HG03432 (cell line): Measurements from ENCODE around the gene ZNF333.
"Not testable (repeated sequence)": the region's sequence is repeated elsewhere in the genome, so short reads cannot be mapped to it uniquely, and the experiment has no call there.

Source experiments
- ATAC-seq: cut with Tn5 transposase; IDR thresholded peaks from one replicate; pipeline ENCODE4 v1.9.1; 2021; ENCODE audit warnings: mild to moderate bottlenecking, moderate library complexity; ENCODE audit not compliant: unreplicated experiment

Gene ZNF333

DNA sequence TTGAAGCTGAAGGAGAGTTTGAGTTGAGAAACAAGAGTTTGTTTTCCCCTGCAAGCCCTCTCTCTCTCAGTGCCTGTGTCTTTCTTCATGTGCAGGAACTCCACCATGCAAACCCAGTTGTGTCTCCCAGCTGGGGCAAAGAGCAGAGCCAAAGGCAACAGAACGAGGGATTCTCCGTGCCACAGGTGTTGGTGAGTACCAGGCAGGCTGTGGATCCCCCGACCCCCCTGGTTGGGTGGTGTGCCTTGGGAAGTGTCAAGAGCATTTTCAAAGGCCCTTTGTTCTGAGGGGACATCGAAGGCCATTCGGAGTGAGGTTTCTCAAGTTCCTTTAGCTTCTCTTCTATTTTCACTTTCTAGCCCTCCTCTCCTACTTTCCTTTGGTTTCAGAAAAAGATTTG, 5.6 kb downstream of the ZNF333 start:
- ATAC-seq: no peak

DNA sequence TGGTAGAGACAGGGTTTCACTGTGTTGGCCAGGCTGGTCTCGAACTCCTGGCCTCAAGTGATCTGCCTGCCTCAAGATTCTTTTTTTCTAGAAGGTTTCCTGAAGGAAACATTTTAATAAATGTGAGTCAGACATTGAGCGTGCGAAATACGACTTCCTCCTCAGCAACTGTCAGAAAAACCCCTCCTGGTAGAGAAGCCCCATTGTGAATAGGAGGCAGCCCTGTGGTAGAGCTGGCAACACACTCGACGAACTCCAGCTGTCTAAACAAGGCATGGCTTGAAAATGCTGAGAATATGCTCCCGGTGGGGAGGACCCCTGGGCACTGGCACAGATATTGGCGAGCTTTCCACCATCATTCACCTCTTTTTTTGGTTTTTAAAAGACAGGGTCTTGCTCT, 9.8 kb downstream of the ZNF333 start:
- ATAC-seq: no peak

DNA sequence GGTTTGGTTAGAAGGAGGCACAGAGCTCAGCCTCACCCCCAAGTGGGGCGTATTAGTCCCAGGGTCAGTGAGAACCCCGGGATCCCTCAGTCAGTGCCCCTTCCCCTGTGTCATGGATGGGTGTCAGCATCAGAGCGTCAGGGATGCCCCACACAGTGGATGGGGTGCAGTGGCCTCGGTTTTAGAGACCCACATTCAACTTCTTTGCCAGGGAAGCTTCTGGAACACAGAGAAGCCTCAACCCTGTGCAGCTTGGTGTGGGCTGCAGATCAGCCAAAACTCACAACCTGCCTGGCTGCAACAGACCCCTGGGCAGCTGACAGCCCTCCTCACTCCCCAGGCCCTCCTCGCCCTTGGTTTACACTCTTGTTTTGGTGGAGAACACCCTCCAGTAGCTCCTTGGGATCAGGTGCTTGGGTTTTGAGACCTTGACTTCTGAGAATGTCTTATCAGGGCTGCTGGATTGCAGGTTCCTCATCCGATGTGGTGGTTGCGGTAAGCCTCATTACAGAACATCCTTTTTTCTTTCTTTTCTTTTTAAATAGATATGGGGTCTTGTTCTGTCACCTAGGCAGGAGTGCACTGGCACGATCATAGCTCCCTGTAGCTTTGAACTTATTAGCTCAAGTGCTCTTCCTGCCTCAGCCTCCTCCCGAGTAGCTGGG, 11.0 kb downstream of the ZNF333 start:
- no peak for ATAC-seq

DNA sequence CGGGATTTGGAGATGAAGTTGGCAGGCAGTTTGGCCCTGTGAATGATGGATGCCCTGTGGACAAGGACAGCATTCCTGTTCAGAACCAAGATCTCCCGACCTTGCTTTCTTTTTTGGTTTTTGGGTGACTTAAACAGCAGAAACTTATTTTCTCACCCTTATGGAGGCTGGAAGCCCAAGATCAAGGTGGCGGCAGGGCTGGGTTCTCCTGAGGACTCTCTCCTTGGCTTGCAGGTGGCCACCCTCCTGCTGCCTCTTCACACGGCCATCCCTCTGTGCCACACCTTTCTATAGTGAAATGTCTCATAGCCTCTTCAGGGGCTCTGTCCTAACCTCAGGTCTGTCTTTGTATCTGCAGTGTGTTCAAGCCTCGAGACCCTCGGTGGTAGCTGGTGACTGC, 14.0 kb downstream of the ZNF333 start:
- ATAC-seq: no peak

DNA sequence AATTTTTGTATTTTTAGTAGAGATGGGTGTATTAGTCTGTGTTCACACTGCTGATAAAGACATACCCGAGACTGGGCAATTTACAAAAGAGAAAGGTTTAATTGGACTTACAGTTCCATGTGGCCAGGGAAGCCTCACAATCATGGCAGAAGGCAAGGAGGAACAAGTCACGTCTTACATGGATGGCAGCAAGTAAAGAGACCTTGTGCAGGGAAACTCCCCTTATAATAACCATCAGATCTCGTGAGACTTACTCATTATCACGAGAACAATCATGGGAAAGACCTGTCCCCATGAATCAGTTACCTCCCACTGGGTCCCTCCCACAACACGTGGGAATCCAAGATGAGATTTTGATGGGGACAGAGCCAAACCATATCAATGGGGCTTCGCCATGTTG, 14.6 kb downstream of the ZNF333 start:
- no peak for ATAC-seq

DNA sequence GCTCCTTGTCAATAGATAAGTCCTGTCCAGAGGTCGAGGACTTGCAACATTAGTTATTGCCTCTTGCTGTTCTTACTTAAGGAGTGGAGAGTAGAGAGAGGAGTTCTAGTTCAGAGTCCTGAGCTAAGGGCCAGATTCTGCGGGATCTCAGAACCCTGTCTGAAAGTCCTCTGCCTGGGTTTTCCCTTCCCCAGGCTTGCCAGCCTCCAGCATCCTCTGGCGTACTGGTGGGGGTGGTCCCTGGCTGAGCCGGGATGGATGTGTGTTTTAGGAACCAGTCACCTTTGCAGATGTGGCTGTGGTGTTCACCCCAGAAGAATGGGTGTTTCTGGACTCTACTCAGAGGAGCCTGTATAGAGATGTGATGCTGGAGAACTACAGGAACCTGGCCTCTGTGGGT, 26.0 kb downstream of the ZNF333 start:
- ATAC-seq: no peak

DNA sequence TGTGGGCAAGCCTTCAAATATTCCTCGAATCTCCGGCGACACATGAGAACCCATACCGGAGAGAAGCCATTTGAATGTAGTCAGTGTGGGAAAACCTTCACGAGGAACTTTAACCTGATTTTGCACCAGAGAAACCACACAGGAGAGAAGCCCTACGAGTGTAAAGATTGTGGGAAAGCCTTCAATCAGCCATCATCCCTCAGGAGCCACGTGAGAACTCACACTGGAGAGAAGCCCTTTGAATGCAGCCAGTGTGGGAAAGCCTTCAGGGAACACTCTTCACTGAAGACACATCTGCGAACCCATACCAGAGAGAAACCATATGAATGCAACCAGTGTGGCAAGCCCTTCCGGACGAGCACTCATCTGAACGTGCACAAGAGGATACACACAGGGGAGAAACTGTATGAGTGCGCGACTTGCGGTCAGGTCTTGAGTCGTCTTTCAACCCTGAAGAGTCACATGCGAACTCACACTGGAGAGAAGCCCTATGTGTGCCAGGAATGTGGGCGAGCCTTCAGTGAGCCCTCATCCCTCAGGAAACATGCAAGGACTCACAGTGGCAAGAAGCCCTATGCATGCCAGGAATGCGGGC, 28.8 kb downstream of the ZNF333 start:
- no peak for ATAC-seq

DNA sequence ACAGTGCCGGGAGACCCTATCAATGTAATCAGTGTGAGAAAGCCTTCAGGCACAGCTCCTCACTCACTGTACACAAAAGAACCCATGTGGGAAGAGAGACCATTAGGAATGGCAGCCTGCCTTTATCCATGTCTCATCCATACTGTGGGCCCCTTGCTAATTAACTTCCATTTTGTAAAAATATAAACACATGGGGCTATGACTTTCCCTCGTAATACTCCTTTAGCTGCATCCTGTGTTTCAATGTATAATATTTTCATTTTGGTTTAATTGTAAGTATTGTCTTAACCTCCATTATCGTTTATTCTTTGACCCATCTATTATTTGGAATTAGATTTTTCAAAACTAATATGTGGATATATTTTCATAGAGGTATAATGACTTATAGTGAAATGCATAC, 29.3 kb downstream of the ZNF333 start:
- no peak for ATAC-seq

DNA sequence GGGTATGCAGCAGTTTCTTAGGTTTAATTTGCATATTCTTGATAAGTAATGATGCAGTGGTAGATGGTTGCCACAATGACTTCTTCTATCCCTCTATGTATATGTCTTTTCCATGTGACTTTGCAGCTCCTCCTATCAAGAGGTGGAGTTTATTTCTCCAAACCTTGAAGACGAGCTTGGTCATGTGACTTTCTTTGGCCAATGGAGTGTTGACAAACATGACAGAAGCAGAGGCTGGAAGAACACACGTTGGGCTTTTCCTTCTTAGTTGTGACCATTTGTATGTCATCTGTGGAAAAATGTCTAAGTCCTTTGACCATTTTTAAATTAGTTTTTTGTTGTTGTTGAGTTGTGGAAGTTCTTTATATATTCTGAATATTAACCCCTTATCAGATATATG, 32.3 kb downstream of the ZNF333 start:
- no peak for ATAC-seq

DNA sequence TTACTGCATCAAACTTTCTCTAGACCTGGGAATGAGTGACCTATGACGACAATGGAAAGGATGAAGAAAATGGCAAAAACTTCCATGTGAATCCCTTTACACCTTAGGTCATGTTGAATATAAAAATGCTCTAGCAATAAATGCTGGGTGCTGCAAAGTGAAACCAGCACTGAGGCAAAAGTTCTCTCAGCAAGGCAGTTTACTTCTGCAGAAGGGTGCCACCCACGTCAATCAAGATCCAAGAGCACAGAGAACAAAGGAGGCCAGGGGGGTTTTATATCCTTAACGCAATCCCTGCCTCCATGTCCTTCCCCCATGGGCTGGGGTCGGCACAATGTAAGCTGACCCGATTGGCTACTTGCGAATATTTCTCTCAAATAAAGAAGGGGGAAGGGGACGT, 38.7 kb downstream of the ZNF333 start:
- ATAC-seq: no peak

DNA sequence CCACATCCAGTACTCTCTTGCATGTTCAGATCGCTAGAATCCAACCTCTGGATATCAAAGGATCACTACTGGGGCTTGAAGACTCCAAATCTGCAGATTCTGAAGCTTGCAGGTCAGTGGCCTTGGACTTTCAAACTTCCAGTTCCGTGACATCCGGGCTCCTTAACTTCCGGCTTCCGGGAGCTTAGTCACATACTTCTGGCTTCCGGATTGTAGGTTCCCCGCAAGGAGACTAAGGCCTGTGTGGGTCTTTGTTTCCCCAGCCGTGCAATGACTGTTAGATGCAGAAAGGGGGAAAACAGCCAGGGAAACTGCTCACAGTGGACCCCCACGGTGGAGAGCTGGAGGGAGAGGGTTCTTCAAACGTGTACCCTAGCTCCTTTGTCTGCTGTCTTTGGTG, 41.4 kb downstream of the ZNF333 start:
- ATAC-seq: no peak

DNA sequence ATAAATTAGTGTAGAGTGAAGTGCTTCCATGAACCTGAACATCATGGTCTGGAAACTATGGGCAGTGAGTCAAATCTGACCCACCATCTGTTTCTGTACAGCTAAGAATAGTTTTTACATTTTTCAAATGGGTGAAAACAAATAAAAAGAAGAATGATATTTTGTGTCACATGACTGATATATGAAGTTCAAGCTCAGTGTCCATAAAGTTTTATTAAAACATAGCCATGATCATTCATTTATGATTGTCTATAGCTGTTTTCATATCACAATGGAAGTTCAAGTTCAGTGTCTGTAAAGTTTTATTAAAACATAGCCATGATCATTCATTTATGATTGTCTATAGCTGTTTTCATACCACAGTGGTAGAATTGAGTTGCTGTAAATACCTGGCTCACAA, 42.7 kb downstream of the ZNF333 start:
- no peak for ATAC-seq

DNA sequence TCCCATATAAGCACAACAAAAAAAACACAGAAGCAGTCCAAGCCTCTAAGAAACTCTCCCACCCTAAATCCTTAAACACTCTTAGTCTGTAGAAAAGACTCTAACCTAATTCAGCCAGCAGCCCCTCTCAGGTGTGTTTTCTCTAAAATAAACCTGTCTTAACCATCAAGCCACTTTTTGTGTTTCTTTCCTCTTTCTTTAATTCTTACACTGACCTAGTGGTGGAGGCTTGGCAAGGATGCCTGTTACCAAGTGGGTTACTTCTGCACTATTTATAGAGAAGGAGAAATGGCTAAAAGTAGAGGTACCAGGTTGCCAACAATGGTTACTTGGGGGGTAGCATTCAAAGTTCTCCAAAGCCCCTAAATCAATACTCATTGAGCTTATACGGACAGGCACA, 43.7 kb downstream of the ZNF333 start:
- ATAC-seq: no peak

DNA sequence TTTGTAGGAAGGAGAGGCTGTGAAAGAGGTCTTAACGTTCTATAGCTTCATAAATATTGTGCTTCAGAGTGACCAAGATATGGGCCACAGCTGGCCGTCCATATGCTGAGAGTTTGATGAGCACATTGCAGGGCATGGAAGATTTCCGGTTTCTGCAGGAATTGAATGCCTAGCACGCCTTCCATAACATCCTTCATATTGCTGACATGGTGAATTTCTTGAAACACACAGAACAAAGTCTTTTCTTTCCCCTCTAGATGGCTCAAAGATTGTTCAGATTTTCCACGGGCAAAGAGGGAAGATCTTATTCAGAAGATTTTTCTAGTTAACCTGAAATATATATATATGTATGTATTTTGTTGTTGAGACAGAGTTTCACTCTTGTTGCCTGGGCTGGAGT, 46.1 kb downstream of the ZNF333 start:
- ATAC-seq: no peak

DNA sequence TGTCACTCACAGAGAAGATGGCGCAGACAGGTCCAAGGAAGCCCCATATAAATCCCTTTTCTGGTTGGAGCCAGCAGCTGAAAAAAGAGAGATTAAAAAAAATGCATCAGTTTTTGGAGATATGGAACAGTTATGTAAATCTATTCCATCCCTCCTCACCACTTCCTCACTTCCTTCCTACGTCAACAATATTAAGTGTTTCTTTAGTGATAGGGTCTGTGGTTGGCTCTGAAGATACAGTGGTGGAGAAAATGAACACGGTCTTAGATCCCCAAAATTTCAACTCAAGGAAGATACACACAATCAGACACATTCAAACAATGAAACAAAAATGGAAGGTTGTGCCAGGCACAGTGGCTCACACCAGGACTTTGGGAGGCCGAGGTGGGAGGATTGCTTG, 57.0 kb downstream of the ZNF333 start:
- no peak for ATAC-seq

DNA sequence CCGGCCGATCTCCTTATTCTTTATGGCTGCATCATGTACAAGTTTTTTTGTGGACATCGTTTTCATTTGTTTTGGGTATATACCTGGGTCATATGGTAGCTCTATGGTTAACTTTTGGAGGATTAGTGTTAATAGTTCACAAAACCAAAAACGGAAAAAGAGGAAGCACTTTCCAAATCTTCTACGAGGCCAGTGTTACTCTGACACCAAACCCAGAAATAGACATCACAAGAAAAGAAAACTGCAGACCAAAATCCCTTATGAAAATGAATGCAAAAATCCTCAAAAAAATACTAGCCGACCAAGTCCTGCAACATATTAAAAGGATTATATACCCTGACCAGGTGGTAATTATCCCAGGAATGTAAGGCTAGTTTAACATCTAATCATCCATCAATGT, 58.8 kb downstream of the ZNF333 start:
- ATAC-seq: no peak

DNA sequence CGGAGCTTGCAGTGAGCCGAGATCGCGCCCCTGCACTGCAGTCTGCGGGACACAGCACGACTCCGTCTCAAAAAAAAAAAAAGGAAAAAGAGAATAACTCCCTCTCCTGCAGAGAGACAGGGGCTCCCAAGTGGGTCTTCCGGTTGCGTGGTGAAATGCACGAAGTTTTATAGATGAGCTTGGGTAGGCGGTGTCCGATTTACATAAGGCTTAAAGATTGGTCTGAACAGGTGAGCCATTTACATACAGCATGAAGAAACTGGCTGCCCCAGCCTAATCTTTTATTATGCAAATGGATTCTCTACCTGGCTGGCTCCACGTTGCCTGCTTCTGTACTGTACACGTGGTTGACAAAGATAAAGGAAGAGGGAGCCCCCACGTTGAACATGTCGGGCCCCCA, 69.0 kb downstream of the ZNF333 start:
- ATAC-seq: no peak

DNA sequence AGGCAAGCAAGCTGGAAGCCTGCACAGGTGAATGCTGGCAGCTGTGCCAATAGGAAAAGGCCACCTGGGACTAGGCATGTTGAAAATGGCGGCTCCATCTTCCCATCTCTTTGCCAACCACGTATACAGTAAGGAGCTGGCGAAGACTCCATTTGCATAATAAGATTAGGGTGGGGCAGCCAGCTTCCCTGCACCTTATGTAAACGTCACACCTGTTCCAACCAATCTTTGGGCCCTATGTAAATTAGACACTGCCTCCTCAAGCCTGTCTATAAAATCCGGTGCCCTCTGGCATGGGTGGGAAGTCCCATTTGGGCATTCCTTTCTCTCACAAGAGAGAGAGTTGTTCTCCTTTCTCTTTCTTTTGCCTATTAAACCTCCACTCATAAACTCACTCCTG, 71.8 kb downstream of the ZNF333 start:
- no peak for ATAC-seq

DNA sequence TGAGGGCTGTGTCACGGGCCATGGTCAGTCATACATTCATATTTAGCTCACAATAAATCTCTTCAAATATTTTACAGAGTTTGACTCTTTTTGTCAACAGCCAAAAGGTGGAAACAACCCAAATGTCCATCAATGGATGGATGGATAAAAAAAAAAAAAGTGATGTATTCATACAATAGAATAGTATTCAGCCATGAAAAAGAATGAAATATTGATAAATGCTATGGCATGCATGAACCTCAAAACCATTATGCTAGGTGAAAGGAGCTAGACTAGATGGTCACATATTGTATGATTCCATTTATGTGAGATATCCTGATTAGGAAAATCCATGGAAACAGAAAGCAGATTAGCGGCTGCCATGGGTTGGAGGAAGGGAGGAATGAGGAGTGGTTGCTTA, 72.3 kb downstream of the ZNF333 start:
- ATAC-seq: no peak

DNA sequence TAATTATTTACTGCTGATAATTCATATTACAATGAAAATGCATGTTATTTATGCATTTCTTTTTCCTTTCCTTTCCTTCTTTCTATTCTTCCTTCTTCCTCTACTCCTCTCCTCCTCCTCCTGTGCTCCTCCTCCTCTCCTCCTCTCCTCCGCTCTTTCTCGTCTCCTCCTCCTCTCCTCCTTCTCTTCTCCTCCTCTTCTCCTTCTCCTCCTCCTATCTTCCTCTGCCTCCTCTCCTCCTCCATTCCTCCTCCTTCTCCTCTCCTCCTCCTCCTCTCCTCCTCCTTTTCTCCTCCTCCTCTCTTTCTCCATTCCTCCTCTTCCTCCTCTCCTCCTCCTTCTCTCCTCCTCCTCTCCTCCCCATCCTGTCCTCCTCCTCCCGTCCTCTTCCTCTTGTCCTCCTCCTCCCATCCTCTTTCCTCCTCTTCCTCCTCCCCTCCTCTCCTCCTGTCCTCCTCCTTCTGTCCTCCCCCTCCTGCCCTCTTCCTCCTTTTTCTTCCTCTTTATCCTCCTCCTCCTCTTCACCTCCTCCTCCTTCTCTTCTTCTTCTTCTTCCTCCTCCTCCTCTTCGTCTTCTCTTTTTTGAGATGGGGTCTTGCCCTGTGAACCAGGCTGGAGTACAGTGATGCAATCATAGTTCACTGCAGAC, 73.8 kb downstream of the ZNF333 start:
- no peak for ATAC-seq

DNA sequence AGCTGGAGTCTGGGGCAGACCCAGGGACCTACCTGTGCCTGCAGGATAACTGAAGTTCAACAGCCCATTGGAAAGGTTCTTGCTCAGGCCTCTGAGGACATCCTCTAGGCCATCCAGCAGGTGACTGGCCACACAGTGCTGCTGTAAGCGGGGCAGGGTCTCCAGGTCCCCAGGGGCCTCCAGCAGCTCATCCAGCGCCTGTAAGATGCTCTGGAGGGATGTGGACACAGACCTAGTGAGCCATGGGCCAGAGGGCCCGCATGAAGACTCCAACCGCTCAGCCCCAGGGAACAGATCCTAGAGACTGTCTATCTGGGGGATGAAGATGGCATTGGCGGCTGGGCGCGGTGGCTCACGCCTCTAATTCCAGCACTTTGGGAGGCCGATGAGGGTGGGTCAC, 74.6 kb downstream of the ZNF333 start:
- ATAC-seq: no peak

DNA sequence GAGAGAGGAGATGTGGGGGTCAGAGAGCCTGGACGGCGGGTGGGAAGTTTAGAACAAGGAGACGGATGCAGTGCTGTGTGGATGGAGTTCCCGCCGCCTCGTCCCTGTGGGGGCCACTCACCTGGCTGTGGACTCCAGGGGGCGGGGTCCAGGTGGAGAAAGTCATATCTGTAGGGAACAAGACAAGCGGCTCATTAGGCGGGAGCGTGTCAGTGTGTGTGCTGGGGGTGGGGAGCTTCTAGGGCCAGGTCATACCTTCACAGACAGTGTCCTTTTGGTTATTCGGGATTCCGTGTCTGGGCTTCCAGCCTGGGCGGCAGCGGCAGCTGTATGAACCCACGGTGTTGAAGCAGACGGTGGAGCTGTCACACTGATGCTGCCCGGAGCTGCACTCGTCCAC, 75.6 kb downstream of the ZNF333 start:
- not testable (repeated sequence) for ATAC-seq

DNA sequence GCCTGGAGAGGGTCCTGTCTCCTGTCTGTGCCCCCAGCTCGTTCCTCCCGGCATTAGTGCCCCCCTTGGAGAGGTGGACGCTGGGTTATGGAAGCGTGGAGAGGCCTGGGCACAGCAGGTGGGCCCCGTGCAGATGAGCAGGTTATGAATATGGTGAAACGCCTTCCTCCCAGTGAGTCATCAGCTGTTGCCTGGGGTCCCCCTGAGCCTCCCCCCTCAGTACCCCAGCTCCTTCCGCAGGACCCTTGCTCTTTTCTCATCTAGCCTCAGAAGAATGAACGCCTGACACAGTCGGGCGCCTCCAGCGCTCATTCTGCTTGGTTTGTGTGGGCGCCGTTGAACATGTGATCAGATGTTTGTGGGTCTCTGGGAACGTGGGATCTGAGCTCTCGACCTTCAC, 76.0 kb downstream of the ZNF333 start:
- not testable (repeated sequence) for ATAC-seq
